IMR-90 (cell line): ENCODE results near the gene GTF2A1L. TPM values are rescaled to one million over a fixed set of nuclear protein-coding genes. Genes with fewer than 3 reads are reported as not detected.

Experiments used
- ATAC-seq: fragments of 200-7000 bp; cut with Tn5 transposase; 2 replicates; pipeline ENCODE4 v1.9.1; 2020; ENCODE audit warnings: low read depth, mild to moderate bottlenecking, moderate library complexity
- BruUV-seq: library from RNA; stranded (reverse); fragments of 400-500 nt; replicated peaks from 2 replicates; lab custom pipeline; 2021; lab: Mats Ljungman, UMichigan
- CTCF ChIA-PET: fragments of 300-600 bp; formaldehyde crosslinking; extraction: SDS; loops from one replicate; lab custom pipeline; 2021; ENCODE audit warnings: antibody characterized with exemption; lab: Yijun Ruan, JAX
- POLR2A ChIA-PET: fragments of 300-600 bp; sonication (Branson Sonifier 250); formaldehyde crosslinking; loops from one replicate; lab custom pipeline; 2022; ENCODE audit warnings: antibody characterized with exemption; ENCODE audit not compliant: unreplicated experiment; lab: Charles Lee
- DNase-seq: peaks from one replicate; pipeline ENCODE4 v3.0.0; 2013
- H2AFZ ChIP-seq: replicated peaks from 2 replicates; pipeline ENCODE3; 2013; ENCODE audit warnings: low read length, mild to moderate bottlenecking; ENCODE audit not compliant: poor library complexity
- H2AK5ac ChIP-seq: 2 replicates; pipeline ENCODE4 v1.6.1; 2013; ENCODE audit warnings: low read depth, low read length, inconsistent platforms
- H2AK9ac ChIP-seq: replicated peaks from 2 replicates; pipeline ENCODE3; 2013; ENCODE audit warnings: mild to moderate bottlenecking, low read depth, low read length, moderate library complexity; ENCODE audit not compliant: poor library complexity
- H2BK120ac ChIP-seq: 2 replicates; pipeline ENCODE4 v1.6.1; 2013; ENCODE audit warnings: low read depth, low read length, inconsistent platforms
- H2BK15ac ChIP-seq: 3 replicates; pipeline ENCODE4 v1.6.1; 2013; ENCODE audit warnings: low read depth, low read length, inconsistent platforms
- H2BK20ac ChIP-seq: 2 replicates; pipeline ENCODE4 v1.6.1; 2013; ENCODE audit warnings: low read depth, mild to moderate bottlenecking, inconsistent platforms, low read length, moderate library complexity
- H2BK5ac ChIP-seq: 2 replicates; pipeline ENCODE4 v1.6.1; 2013; ENCODE audit warnings: mild to moderate bottlenecking, low read depth, low read length, inconsistent platforms; ENCODE audit not compliant: poor library complexity, severe bottlenecking
- H3K14ac ChIP-seq: replicated peaks from 2 replicates; pipeline ENCODE4 v1.6.1; 2013; ENCODE audit warnings: low read depth, low read length, inconsistent platforms
- H3K18ac ChIP-seq: 2 replicates; pipeline ENCODE4 v1.6.1; 2013; ENCODE audit warnings: low read depth, low read length, control low read depth
- H3K23ac ChIP-seq: 2 replicates; pipeline ENCODE4 v1.6.1; 2013; ENCODE audit warnings: low read depth, low read length, inconsistent platforms
- H3K27ac ChIP-seq: 2 replicates; pipeline ENCODE4 v1.5.1; 2013; ENCODE audit warnings: mild to moderate bottlenecking, control low read depth, low read length; ENCODE audit not compliant: insufficient read depth
- H3K27me3 ChIP-seq: 2 replicates; pipeline ENCODE4 v1.6.1; 2013; ENCODE audit warnings: low read length; ENCODE audit not compliant: control insufficient read depth, insufficient read depth
- H3K36me3 ChIP-seq: 2 replicates; pipeline ENCODE4 v1.6.1; 2013; ENCODE audit warnings: low read length, mixed read lengths; ENCODE audit not compliant: control insufficient read depth, insufficient read depth
- H3K4ac ChIP-seq: 2 replicates; pipeline ENCODE4 v1.6.1; 2013; ENCODE audit warnings: low read depth, low read length, inconsistent platforms
- H3K4me1 ChIP-seq: 2 replicates; pipeline ENCODE4 v1.6.1; 2013; ENCODE audit warnings: low read length, mixed read lengths; ENCODE audit not compliant: control insufficient read depth, insufficient read depth
- H3K4me2 ChIP-seq: 2 replicates; pipeline ENCODE4 v1.6.1; 2013; ENCODE audit warnings: low read depth, mild to moderate bottlenecking, control low read depth, low read length, moderate library complexity
- H3K4me3 ChIP-seq: 2 replicates; pipeline ENCODE4 v1.5.1; 2013; ENCODE audit warnings: low read depth, mild to moderate bottlenecking, control low read depth, low read length, moderate library complexity; ENCODE audit not compliant: insufficient read depth
- H3K56ac ChIP-seq: 2 replicates; pipeline ENCODE4 v1.6.1; 2013; ENCODE audit warnings: low read length, inconsistent platforms; ENCODE audit not compliant: insufficient read depth; ENCODE audit errors: extremely low read depth
- H3K79me1 ChIP-seq, 2 experiments: 2 replicates each; pipeline ENCODE4 v1.6.1; 2013; ENCODE audit warnings: low read length in 2 of 2, inconsistent platforms in 1 of 2, low read depth in 1 of 2
- H3K9ac ChIP-seq: 2 replicates; pipeline ENCODE4 v1.6.1; 2013; ENCODE audit warnings: low read depth, low read length, control low read depth
- H3K9me1 ChIP-seq: 2 replicates; pipeline ENCODE4 v1.6.1; 2013; ENCODE audit warnings: low read length, inconsistent platforms; ENCODE audit not compliant: insufficient read depth
- H3K9me3 ChIP-seq: 2 replicates; pipeline ENCODE4 v1.6.1; 2013; ENCODE audit warnings: low read length; ENCODE audit not compliant: control insufficient read depth, insufficient read depth
- H4K20me1 ChIP-seq: 2 replicates; pipeline ENCODE4 v1.6.1; 2013; ENCODE audit warnings: low read length, inconsistent platforms; ENCODE audit not compliant: insufficient read depth
- H4K5ac ChIP-seq: 2 replicates; pipeline ENCODE4 v1.6.1; 2013; ENCODE audit warnings: mild to moderate bottlenecking, low read depth, low read length, control low read depth
- H4K8ac ChIP-seq, 2 experiments: 2 replicates each; pipeline ENCODE4 v1.6.1; 2013; ENCODE audit warnings: low read depth in 2 of 2, low read length in 2 of 2, control low read depth in 1 of 2, inconsistent platforms in 1 of 2
- H4K91ac ChIP-seq: 2 replicates; pipeline ENCODE4 v1.6.1; 2013; ENCODE audit warnings: low read depth, low read length, inconsistent platforms; ENCODE audit not compliant: insufficient read depth
- BHLHE40 ChIP-seq: fragments of 150-350 bp; IDR thresholded peaks from 2 replicates; pipeline ENCODE4 v1.6.1; 2016; ENCODE audit warnings: mild to moderate bottlenecking, low read depth, low read length
- CEBPB ChIP-seq: IDR thresholded peaks from 2 replicates; pipeline ENCODE4 v1.6.1; 2012; ENCODE audit warnings: low read depth, low read length, improper control_type of control experiment
- FOS ChIP-seq: fragments of 150-350 bp; IDR thresholded peaks from 2 replicates; pipeline ENCODE4 v1.6.1; 2016; ENCODE audit warnings: low read depth, low read length
- MAZ ChIP-seq: IDR thresholded peaks from 2 replicates; pipeline ENCODE4 v1.6.1; 2012; ENCODE audit warnings: low read depth, mild to moderate bottlenecking, low read length, improper control_type of control experiment, moderate library complexity, borderline replicate concordance
- MXI1 ChIP-seq: IDR thresholded peaks from 2 replicates; pipeline ENCODE4 v1.6.1; 2012; ENCODE audit warnings: low read depth, mild to moderate bottlenecking, low read length, moderate library complexity, borderline replicate concordance
- NFE2L2 ChIP-seq: fragments of 150-350 bp; IDR thresholded peaks from 2 replicates; pipeline ENCODE4 v1.6.1; 2016; ENCODE audit warnings: low read depth, mild to moderate bottlenecking, low read length
- RAD21 ChIP-seq: IDR thresholded peaks from 2 replicates; pipeline ENCODE4 v1.6.1; 2012; ENCODE audit warnings: low read length, improper control_type of control experiment
- SMC3 ChIP-seq: fragments of 150-350 bp; IDR thresholded peaks from 2 replicates; pipeline ENCODE4 v1.6.1; 2016; ENCODE audit warnings: low read depth, mild to moderate bottlenecking, antibody characterized with exemption, low read length, moderate library complexity
- WGBS, 2 experiments: methylation state at CpG; one replicate each; pipeline versions ENCODE4 v1.1.5 to v1.1.7; 2013; ENCODE audit warnings: missing lambda C conversion rate in 2 of 2; ENCODE audit not compliant: insufficient read length in 1 of 2; ENCODE audit errors: extremely low coverage in 2 of 2; 5-methylcytosine and 5-hydroxymethylcytosine counted together
- dilution Hi-C: fragments of 300-500 bp; cut with HindIII; formaldehyde crosslinking; loops from one replicate; pipeline ENCODE4 v1.14.3; 2018; ENCODE audit warnings: low sequenced_read_pairs; ENCODE audit not compliant: unreplicated experiment
- in situ Hi-C: fragments of 300-500 bp; cut with MboI; formaldehyde crosslinking; loops from 3 replicates; pipeline ENCODE4 v1.14.3; 2019; ENCODE audit warnings: low sequenced_read_pairs, inconsistent platforms, mixed read lengths
- intact Hi-C: fragments of 100-400 bp; cut with micrococcal nuclease; formaldehyde crosslinking; loops from 2 replicates; pipeline ENCODE4 v1.10.0; 2022
- polyA plus RNA-seq, 3 experiments: library from polyadenylated mRNA; depleted of rRNA; stranded (reverse); fragments of >200 nt; gene quantifications; 2 replicates each; pipeline ENCODE4 v1.2.3, GENCODE V29; 2012; ENCODE audit warnings: low replicate concordance in 1 of 3
- total RNA-seq: library from RNA; depleted of rRNA; stranded (reverse); fragments of >200 nt; gene quantifications from 2 replicates; pipeline ENCODE4 v1.2.3, GENCODE V29; 2012

The GTF2A1L gene
- total and polyA plus RNA-seq, 2 of the 4 experiments (the other 2 are of a cell fraction), result not detected

- TF ChIP-seq NFE2L2 (no peak), MAZ (no peak)
Observed at GRCh38 chr2:48600204-48600813, 17.3 kb upstream of the GTF2A1L start (continued).

GRCh38 chr2:48600917-48601316 is 16.7 kb upstream of the GTF2A1L start:
- intact Hi-C loops, result loop anchor here (1.0 to 5.0 kb wide), 10 partner anchors 91 to 1891 kb away; no protein-coding TSS in a partner anchor
- DNase-seq, result peak; percentile 87

More at GRCh38 chr2:48600917-48601316, 16.7 kb upstream of the GTF2A1L start:
- Histone ChIP-seq H2BK120ac (peak overlapping the region; percentile 68; the same call in 1 of the 2 replicates), H2BK5ac (peak overlapping the region; percentile 83), H3K9me3 (no peaks in the 10 kb centered on the region), H3K4me2 (peak overlapping the region; percentile 79; the same call in 1 of the 2 replicates), H3K79me1 (no peaks in the 10 kb centered on the region), H3K14ac (0 out of 2 replicates have a peak overlapping the region, but pooled peaks have one; percentile 50), H3K4ac (peak overlapping the region; percentile 48; the same call in 1 of the 2 replicates), H3K4me3 (no peak overlapping the region), H3K4me1 (peaks cover 7% of the 10 kb centered on the region), H4K20me1 (no peaks in the 10 kb centered on the region), H3K27me3 (no peaks in the 10 kb centered on the region), H4K5ac (peak overlapping the region; percentile 87; the same call in 1 of the 2 replicates), H3K27ac (peak overlapping the region; percentile 66; the same call in 1 of the 2 replicates), H2BK20ac (peak overlapping the region; percentile 52; the same call in 1 of the 2 replicates), H2AK5ac (no peak overlapping the region), H3K56ac (no peak overlapping the region), H3K36me3 (peaks cover 3% of the 10 kb centered on the region; the same call in 1 of the 2 replicates), H4K91ac (peak overlapping the region; percentile 45; the same call in 1 of the 2 replicates), H2AK9ac (no peak overlapping the region), H2AFZ (no peak overlapping the region), H3K23ac (no peak overlapping the region), H2BK15ac (no peak overlapping the region), H3K9me1 (no peaks in the 10 kb centered on the region), H3K18ac (peak overlapping the region; percentile 96; the same call in 1 of the 2 replicates), H4K8ac (peak overlapping the region in 1 of 2 experiments; percentile 20; a peak in 2 of 4 replicates), H3K9ac (peak overlapping the region; percentile 43; the same call in 1 of the 2 replicates)
- dilution Hi-C loops, result no loop called here
- CTCF ChIA-PET, result interaction anchor here (1.4 kb wide), 2 partner anchors 128 to 1801 kb away, joined by 3 to 4 read pairs; no protein-coding TSS in a partner anchor
- in situ Hi-C loops, result loop anchor here (5.0 to 10.0 kb wide), 2 partner anchors 344 to 1891 kb away; no protein-coding TSS in a partner anchor
- WGBS, 2 experiments, result no CpG with 5 or more reads among the region's 3 CpGs
- no peak for TF ChIP-seq CEBPB
- peak; percentile 33; the same call in 1 of the 2 replicates for TF ChIP-seq BHLHE40
- TF ChIP-seq MXI1, result no peak
- no peak for TF ChIP-seq NFE2L2
- TF ChIP-seq FOS, result peak; percentile 40; the same call in 1 of the 2 replicates
- TF ChIP-seq SMC3, result no peak
- peak; percentile 26; the same call in 1 of the 2 replicates for TF ChIP-seq RAD21
- POLR2A ChIA-PET, result no interaction called here
- peak; percentile 74 for ATAC-seq
- no TSS peak for BruUV-seq
